H1 (cell line): ENCODE measurements around the gene RANBP17. TPM values are rescaled to one million over a fixed set of nuclear protein-coding genes. Genes with fewer than 3 reads are reported as not detected.

Experiments used
- BACH1 ChIP-seq: IDR thresholded peaks from 2 replicates; pipeline ENCODE4 v1.6.1; 2012; ENCODE audit warnings: low read length, improper control_type of control experiment
- BCL11A ChIP-seq, 2 experiments: IDR thresholded peaks; one replicate each; pipeline ENCODE4 v1.6.1; 2011; ENCODE audit warnings: low read depth in 2 of 2, low read length in 2 of 2, mild to moderate bottlenecking in 2 of 2
- BRCA1 ChIP-seq: IDR thresholded peaks from 2 replicates; pipeline ENCODE4 v1.6.1; 2012; ENCODE audit warnings: low read depth, low read length, improper control_type of control experiment
- CBX5 ChIP-seq: fragments of 300-800, 300-1000 bp; sonication (generic); IDR thresholded peaks from 2 replicates; pipeline ENCODE4 v1.7.1; 2016; ENCODE audit warnings: antibody characterized with exemption, low read length, low read depth
- CHD2 ChIP-seq: IDR thresholded peaks from 2 replicates; pipeline ENCODE4 v1.6.1; 2012; ENCODE audit warnings: low read length, improper control_type of control experiment
- CTCF ChIP-seq, 3 experiments: IDR thresholded peaks; 1 replicate in 2 of 3; 2 replicates in 1 of 3; pipeline versions ENCODE4 v1.5.1 to v1.6.1; 2011; ENCODE audit warnings: low read length in 3 of 3, mild to moderate bottlenecking in 3 of 3, inconsistent platforms in 2 of 3, low read depth in 1 of 3, moderate library complexity in 1 of 3; ENCODE audit not compliant: insufficient read depth in 1 of 3; ENCODE audit errors: control extremely low read depth in 1 of 3
- KDM4A ChIP-seq: IDR thresholded peaks from one replicate; pipeline ENCODE4 v1.7.1; 2012; ENCODE audit warnings: low read depth, mild to moderate bottlenecking, moderate library complexity, low read length, inconsistent platforms; ENCODE audit not compliant: severe bottlenecking
- POU5F1 ChIP-seq: IDR thresholded peaks from 2 replicates; pipeline ENCODE4 v1.6.1; 2011; ENCODE audit warnings: low read depth, mild to moderate bottlenecking, low read length, moderate library complexity
- SP2 ChIP-seq: IDR thresholded peaks from 2 replicates; pipeline ENCODE4 v1.6.1; 2012; ENCODE audit warnings: mild to moderate bottlenecking, low read length, inconsistent platforms
- polyA plus RNA-seq, 7 experiments: library from polyadenylated mRNA; depleted of rRNA in 3 of 7; stranded (reverse) in 5 of 7; unstranded in 2 of 7; fragments of >200 nt in 5 of 7; fragments of 200-250 nt in 2 of 7; gene quantifications; 1 replicate in 5 of 7; 2 replicates in 1 of 7; 4 replicates in 1 of 7; pipeline versions ENCODE4 v1.2.1 to v1.2.3, GENCODE V29; 2011 to 2013; ENCODE audit warnings: missing spikeins in 2 of 7, mixed read lengths in 2 of 7
- total RNA-seq: library from RNA; stranded (reverse); fragmentation: NEBNext Ultra II Directional; extraction: Animal tissue kit (Norgen Biotek cat#: 25700); gene quantifications from 2 replicates; pipeline ENCODE4 v1.2.1, GENCODE V29; 2021

RANBP17 gene
- total and polyA plus RNA-seq, 2 of the 8 experiments (the other 6 are each of a cell fraction or from before 2014, with no cell fraction given): 8.6 to 21.3 TPM

GRCh38 chr5:171268700-171269620 is 407.1 kb downstream of the RANBP17 start (continued):
- TF ChIP-seq CTCF (IDR thresholded peaks at IDR 0.05; ENCODE audit: control extremely low read depth in 1 of 3, insufficient read depth in 1 of 3, low read depth in 1 of 3, low read length in 3 of 3): no peak
- no peak for TF ChIP-seq KDM4A
- no peak for TF ChIP-seq BRCA1
- TF ChIP-seq BACH1: no peak
- no peak for TF ChIP-seq CHD2
- TF ChIP-seq BCL11A (IDR thresholded peaks at IDR 0.05; ENCODE audit: low read depth in 2 of 2, low read length in 2 of 2): no peak
- TF ChIP-seq CBX5: no peak
- no peak for TF ChIP-seq POU5F1
- TF ChIP-seq SP2: no peak
- TF ChIP-seq, all 59 proteins: peak for 0
